T-helper 9 cell (primary cell): Measurements from ENCODE around the gene P3H2.

Experiments used
- DNase-seq: peaks from one replicate; pipeline ENCODE4 v3.0.0-alpha.2; 2020

P3H2 gene

DNA sequence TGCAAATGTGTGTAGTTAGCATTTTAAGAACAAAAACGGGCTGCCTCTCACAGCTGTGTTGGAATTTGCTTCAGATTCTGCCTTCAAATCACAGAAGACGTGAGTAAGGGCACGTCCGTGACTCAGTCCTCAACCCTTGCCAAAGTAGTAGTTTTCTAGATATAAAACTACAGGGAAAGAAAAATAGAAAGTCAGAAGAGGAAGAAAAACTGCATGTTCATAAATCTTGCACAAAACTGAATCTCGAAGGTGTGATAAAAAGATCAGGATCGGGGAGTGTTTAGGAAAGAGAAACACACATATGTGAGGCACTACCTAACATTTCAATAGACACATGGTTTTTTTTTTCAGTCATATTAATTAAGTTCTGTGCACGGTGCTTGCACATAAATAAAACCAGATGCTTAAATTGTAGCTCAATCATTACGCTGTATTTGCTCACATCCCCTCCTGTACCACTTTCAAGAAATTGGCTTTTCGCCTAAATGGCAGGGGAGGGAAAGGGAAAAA, 71.7 kb downstream of the P3H2 start:
- DNase-seq, result no peak

DNA sequence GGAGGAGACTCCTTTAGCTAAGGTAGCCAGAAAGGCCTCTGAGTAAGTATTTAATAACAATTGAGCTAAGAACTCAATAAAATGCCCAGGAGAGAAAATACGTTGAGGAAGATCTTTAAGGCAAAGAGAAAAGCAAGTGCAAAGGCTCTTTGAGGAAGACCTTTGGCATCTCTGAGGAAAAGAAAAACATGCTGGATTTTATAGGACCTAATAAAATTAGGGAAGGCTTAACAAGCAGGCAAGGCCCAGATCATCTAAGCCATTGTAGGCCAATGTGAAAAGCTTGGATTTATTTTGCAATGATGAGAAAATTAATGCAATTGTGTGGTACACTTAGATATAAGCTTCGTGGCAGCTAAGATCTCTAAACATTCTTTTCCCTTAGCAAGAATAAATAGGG, 75.7 kb downstream of the P3H2 start:
- no peak for DNase-seq

DNA sequence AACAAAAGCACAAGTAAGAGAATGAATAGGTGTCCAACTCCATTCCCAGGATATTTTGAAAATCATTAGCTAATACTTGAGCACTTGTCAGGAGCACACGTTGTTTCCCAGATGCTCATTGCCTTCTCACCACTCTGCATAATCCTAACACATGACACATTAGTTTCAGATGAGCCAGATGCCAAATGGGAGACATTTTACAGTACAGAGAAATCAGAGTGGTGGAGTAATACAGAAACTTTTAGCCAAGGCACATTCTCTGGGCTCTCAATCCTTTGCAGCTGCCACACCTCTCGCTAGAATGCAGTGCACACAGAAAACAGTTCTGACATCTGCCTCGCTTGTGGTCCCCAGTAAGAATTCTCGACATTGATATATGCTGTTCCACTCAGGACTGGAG, 76.6 kb downstream of the P3H2 start:
- DNase-seq, result no peak

DNA sequence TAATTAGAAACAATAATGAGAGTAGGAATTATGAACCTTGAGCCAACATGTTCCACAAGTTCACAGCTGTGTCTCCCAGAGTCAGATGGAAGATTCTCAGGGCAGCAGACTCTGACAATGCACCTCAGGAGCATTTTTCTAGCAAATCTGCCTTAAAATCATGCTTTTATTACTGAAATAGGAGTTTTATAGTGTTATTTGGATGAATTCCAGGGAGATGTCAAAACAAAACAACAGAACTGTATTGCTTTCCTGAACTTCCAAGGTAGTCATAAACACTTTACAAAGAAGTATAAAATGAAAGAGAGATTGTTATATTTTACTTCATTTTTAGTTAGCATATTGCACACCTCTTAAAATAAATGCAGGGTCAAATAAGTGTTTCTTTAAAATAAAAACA, 77.0 kb downstream of the P3H2 start:
- no peak for DNase-seq

DNA sequence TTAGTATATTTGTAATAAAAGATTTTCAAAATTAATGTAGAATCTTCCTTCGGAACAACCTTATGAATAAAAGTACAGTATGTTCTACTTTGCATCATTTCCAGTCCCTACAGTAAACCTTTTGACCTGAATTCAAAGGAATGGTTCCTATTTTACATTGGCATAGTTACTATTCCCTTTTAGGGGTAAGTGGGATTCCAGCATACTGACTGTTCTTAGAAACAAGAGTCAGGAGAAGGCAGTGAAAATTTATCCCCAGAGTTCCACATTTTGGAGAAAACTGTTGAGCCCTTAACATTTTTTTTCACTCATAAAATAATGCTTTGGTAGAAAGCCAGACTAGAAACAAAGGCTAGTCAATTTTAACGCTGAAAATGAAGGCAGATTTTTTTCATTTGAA, 78.1 kb downstream of the P3H2 start:
- DNase-seq, result no peak

DNA sequence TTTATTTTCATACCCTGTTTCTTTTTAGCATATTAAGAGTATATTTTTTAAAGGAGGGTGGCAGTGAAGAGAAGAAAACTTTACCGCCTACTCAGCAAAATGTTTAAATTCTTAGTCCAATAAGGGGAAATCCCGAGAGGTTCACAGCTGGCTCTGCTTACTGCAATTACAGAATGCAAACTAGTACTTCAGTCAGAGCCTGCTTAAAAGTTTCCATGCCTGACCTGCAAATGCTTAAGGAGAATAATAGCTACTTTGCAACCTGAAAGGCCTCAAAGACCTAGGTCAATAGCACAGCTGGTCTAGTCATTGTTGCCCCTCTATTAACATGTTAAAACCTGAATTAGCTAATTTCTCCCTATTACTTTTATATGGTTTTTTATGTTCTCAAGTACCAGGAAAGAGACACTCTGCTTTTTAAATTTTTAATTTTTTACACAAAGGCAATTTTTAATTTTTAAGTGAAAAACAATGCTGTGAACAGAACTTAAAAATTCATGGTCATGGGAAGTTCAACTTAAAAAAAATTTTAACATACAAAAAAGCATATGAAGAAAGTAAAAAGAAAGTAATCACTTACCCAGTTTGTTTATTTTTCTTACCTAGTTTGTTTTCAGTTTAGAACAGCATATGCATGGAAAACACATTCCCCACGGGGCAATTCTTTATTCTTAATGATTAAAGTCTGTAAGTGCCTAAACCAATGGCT, 79.2 kb downstream of the P3H2 start:
- DNase-seq, result no peak

DNA sequence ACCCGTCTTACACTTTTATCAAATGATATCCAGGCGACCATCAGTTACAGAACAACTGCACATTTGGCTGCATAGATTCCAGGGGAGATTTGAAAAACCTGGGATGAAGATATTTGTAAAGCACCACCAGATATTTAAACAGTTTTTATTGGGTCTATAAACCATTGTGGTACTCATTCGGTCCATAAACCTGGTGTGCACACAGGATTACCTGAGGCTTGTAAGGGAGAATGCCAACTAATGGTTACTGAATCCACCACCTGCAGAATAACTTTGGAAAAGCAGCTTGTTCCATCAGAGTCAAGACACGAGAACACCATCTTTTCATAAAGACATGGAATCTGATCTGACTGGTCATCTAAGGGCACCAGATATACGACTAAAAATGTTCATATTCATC, 80.6 kb downstream of the P3H2 start:
- DNase-seq, result no peak

DNA sequence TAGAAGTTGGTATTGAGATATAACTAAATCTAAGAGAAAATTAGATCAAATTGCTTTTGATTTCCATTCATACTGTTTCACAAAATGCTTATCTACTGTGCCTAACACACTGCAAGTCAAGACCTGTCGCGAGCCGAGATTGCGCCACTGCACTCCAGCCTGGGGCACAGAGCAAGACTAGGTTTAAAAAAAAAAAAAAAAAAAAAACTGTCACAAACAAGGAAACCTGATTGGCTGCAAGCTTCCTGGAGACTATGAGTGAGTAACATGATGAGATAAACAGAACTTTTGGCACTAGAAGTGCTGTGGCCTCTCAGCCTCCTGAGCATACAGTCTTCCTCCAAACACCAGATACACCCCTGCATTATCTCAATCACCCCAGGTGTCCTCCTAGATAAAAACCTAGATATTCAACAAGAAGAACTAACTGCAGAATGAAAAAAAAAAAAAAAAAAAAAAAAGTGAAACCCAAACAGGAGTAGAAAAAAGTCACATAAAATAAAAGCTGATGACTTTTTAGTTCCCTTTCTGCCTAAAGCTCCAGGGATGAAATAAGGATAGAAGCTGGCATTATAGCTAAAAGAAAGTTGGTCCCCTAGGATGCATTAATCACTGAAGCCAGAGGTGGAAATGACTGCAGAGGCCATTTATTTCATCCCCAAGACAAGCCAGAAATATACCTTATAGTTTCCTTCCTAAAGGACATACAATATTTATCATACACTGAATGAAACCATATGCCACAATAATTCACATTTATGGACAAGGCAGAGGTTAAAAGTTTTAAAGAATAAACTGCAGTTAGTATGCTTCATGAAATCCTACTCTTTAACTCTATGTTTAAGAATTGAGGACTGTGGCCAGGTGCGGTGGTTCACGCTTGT, 82.4 kb downstream of the P3H2 start:
- no peak for DNase-seq

DNA sequence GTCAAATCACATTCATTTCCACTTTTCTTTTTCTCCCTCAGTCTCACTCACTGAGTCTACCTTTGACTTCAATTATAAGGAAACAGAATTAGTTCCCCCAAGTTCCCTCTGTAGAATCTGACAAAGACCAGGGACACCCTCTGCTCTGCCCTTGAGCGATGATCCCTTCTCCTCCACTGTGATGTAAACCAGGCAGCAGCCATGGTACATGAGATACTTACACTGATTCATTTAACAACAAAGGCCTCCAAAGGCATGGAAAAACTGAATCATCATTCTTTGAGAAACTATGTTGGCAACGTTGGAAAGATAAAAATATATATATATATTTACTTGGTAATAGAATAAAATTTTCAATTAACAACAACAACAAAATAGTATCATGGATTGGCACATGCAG, 84.1 kb downstream of the P3H2 start:
- DNase-seq, result no peak

DNA sequence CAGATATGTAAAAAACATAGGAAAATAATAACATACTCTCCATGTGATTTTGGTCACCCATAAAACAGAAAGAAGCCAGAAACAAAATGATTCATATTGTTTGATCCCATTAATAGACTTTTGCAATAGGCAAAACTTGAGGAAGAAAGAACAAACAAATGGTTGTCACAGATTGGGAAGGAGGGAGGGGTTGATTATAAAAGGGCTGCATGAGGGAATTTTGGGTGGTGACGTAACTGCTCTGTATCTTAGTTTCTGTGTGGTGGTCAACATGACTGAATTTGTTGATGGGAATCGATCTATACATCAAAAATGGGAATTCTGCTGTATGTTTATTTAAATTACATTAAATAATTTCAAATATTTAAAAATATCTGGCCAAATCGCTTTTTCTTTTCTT, 86.3 kb downstream of the P3H2 start:
- no peak for DNase-seq

DNA sequence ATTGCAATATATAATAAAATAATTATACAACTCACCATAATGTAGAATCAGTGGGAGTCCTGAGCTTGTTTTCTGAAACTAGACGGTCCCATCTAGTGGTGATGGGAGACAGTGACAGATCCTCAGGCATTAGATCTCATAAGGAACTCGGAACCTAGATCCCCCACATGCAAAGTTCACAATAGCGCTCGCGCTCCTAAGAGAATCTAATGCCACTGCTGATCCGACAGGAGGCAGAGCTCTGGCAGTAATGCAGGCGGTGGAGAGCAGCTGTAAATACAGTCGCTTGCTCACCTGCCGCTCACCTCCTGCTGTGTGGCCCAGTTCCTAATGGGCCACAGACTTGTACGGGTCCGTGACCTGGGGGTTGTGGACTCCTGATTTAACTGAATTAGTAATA, 87.8 kb downstream of the P3H2 start:
- DNase-seq, result no peak

DNA sequence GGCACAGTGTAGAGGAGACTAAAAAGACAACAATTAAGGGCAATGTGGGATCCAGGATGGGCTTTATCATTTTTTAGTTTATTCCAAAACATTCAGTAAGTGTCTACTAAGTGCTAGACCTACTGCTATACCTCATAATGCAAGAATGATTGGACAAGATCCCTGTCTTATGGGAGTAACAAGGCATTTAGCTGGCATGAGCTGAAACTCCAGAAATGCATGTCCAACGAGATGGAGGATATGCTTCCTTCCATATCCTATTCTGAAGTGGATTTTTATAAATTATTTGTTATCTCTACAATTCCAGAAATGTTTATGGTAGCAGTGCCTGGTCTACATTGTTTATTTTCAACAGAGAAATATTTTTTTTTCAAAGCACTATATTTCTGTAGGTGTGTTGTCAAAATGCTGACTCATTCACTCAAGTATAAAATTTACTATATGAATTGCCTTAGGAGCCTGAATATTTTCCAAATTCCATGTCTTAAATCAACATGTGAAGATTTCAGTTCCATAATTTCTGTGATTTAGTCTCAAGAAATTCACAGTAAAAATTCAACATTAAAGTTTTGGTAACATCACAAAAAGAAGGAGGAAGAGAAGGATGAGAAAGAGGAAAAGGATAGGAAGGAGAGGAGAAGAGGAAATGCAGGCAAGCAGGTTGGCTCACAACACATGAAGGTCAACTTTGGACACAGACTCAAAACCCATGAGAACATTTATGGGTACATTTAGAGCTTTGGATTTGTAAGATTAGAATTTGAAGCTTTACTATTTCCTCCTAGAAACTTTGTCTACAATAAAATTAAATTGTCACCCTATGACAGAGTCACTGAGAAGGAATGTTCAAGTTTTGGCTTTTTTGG, 88.6 kb downstream of the P3H2 start:
- DNase-seq, result no peak

DNA sequence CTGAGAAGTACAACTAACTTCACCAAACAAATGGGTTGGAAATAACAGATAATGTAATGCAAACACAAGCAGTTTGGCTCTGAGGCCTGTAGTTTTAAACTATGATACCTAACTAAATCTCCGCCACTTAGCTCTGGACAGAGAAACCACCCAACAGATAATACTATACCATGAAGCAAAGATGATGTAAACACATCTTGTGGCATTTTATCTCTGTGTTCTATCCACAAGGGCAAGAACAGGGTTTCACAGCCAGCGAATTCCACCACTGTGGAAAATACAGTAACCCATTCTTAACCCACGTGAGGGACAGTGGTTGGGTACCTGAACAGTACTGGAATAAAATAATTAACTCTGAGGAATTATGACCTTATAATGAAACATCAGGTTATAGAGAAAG, 93.6 kb downstream of the P3H2 start:
- DNase-seq, result no peak

DNA sequence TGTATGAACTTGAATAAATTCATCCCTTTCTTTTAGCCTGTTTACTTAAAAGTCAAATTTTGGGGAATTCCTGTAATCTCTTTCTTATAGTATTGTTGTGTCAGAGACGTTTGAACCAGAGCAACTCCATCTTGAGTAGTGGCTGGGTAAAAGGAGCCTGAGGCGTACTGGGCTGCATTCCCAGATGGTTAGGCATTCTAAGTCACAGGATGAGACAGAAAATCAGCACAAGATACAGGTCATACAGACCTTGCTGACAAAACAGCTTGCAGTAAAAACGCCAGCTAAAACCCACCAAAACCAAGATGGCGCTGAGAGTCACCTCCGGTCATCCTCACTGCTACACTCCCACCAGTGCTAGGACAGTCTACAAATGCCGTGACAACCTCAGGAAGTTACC, 94.5 kb downstream of the P3H2 start:
- no peak for DNase-seq

DNA sequence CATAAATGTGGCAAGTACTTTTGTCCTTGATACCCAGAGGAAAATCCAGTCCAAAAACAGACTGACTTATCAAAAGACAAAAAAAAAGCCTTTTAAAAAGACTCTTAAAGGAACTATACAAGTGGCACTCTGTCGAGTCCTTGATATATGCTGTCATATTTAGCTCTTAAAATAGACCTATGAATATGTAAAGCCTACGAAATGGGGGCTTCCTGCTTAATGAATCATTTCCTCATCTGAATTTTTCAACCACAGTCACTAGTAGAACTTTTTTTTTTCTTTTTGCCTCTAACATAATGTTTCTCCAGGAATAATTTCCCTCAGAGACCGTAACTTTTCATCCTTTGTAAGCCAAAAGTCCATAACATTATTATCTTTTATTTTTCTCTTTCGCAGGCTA, 95.8 kb downstream of the P3H2 start:
- DNase-seq, result no peak

DNA sequence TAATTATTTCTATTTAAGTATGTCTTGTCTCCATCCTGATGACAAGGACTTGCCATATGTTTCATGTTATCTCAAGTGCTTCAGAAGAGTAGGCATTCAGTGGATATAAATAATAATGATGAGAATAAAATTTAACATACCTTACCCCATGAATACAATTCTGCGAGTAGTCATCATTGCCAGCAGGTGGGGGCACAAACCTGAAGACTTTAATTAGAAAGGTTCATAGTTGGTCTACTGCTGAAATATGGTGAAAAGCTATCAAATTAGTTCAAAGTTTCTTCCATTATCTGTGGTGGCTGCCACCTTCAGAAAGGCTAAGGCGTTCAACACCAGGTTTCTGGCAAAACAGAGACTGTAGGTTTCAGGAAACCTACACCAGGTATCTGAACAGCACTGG, 100.9 kb downstream of the P3H2 start:
- DNase-seq, result no peak

DNA sequence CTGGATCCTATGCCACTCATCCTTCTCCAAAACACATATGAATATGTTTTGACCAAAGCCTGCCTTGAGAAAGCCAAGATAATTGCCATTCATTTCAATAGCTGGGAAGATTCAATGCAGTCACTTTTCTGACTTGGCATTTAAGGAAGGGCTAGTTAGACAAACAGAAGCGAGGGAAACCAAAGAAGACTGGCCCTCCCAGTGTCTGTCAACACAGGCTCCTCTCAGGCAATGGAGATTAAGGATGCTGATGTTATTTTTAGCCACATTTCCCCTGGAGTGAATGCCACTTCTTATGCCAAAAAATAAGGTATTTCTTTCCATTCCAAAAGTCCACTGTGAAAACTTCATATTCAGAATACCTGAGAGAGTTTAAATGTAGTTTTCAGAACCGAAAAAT, 101.7 kb downstream of the P3H2 start:
- DNase-seq, result no peak

DNA sequence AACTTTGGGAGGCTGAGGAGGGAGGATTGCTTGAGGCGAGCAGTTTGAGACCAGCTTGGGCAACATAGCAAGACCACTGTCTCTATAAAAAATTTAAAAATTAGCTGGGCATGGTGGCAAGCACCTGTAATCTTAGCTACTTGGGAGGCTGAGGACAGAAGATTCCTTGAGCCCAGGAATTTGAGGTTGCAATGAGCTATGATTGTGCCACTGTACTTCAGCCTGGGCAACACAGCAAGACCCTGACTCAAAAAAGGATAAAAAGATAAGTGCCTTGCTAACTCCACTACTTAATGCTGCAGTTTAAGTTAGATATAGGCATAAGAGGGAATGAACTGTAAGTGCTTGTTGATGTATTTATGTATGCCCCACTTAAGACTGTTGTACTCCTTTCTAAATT, 102.2 kb downstream of the P3H2 start:
- no peak for DNase-seq

DNA sequence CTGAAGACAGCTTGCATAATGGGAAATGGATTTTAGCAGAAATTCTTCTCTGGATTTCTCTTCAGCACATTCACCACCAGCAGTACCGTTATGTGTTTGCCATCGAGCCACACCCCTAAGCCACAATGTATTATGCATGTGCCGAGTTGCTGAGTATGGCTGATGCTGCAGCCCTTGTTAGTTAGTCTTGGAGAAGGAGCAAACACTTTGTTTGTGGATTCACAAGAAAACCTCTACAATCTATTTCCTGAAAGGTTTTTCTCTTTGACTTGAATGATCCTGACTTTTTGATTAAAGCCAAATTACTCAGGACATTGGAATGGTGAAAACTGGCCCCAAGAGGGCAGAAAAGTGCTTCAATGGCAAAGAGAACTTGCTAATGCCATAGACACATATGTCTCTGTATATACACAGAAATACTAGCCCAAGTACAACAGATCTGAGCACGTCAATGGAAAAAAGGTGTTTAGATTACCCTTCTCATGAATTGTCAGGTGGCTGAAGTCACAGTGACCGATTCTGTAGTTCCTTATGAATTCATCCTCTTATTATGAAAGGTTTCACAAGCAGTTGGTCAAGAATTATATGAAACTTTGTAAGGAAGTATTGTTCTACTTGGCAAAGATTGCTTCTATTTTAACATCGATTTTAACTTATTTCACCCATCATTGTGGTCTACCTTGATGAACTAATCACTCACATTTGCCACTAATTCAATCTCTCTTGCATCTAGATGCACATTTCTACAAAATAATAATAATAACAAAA, 103.0 kb downstream of the P3H2 start:
- no peak for DNase-seq

DNA sequence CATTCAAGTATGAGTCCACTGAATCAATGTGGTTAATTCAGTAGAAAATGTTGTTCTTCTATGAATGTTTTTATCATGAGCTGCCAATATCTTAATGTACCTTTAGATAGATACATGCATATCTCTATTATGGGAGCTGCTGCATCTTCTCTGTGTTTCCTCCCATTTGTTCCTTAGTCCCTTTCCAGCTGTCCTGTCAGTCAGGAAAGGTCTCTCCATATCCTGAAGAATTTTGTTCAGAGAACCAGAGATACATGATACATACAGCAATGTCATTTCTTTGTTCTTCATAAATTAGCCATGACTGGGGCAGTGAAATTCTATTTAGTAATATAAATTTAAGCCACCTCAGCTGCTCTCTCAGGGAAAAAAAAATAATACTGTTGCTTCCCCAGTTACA, 103.7 kb downstream of the P3H2 start:
- DNase-seq, result no peak

DNA sequence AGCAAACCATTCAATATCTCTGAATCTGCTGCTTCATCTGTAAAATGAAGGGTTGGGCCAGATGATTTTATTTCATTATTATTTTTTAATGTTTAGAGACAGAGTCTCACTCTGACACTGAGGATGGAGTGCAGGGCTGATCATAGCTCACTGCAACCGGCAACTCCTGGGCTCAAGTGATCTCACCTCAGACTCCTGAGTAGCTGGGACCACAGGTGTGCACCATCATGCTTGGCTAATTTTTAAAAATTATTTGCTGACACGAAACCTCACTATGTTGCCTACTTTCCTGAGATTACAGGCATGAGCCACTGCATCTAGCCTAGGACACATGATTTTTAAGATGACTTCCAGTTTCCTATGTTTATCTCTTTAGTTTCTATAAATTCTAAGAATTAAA, 105.8 kb downstream of the P3H2 start:
- no peak for DNase-seq
